Adipose tissue (tissue), 3 donors: Measurements from ENCODE around the gene FCN1. TPM values are rescaled to one million over a fixed set of nuclear protein-coding genes. Genes with fewer than 3 reads are reported as not detected.

ENCODE experiments used
- H3K27ac ChIP-seq: one replicate; pipeline ENCODE4 v1.5.1; 2013; ENCODE audit warnings: low read depth, low read length
- WGBS, 3 donors: extraction: QIAGEN DNeasy Blood & Tissue Kit; methylation state at CpG; one replicate each; pipeline ENCODE4 v1.1.7; 2013; 5-methylcytosine and 5-hydroxymethylcytosine counted together
- polyA plus RNA-seq, 3 donors: library from polyadenylated mRNA; stranded (reverse); fragments of 200-250 nt; gene quantifications; one replicate each; pipeline ENCODE4 v1.2.3, GENCODE V29; 2013
- donor health status: healthy with polysubstance abuse.
- donor health status: Bipolar disorder and iron deficiency.
- donor health status: healthy.

The FCN1 gene
- polyA plus RNA-seq, 3 donors: 1.7 to 43.4 (median 7.0) TPM

- WGBS, 3 donors: 34 to 47% (median 45%) methylated on average over 2 of the region's 2 CpGs
- H3K27ac ChIP-seq: no peak overlapping the region
These were observed 19.4 kb downstream of the FCN1 start for GRCh38 chr9:134898319-134898718.

DNA sequence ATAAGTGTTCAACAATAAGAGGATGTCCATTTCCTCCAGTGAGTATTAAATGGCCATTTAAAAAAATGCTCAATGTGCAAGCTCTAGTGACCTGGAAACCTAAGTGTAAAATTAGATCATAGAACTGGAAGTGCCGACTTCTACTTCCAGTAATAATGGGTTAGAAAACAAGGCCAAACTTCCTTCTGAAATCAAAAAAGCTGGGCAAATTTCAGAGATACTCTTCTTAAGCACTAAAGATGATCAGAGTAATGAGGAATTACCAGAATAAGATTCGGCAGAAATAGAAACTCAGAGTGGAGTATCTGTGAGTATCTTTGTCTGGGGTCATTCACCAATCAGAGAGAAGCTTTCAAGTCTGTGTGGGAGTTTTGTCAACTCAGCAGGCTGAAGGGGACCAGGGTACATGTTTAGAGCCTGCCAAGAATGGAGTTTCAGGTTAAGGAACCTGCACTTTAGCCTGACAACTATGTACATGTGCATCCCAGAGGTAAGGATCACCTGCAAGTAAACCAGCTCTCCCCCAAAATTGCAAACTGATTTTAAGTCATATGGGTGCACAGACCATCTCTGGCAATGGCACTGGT is 20.0 kb downstream of the FCN1 start:
- no peak overlapping the region for H3K27ac ChIP-seq
- WGBS, 3 donors: 59 to 63% (median 62%) methylated on average over 2 of the region's 2 CpGs

DNA sequence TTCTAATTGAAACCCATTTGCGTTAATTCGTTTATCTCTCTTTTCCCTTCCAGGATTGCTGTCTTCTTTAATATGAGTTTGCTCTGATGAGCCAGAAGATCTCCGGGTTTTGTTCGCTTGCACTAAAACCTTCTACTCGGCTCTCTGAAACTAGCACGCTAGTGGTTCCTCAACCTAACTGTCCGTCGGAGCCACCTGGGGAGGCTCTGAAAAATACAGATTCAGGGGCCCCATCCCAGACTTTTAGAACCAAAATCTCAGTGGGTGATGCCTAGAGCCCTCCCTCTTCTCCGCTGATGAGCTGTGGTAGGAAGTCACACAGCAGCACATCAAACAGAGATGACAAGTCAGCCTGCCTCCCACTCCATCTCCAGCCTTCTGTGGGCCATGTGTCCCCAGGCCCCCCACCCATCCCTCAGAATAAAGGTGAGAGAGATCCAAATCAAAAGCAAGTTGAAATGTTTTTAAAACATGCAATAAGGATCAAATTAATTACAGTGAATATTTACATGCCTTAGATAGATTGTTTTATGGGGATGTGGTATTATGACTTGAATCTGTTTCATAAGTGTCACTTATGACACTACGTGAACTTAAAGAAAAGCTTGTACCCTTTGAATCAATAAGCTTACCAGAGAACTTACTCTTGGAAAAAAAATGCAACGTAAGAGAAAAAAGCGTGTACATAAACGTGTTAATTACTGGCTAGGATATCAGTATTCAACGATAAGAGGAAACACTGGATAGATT is 20.7 kb downstream of the FCN1 start:
- no peak overlapping the region for H3K27ac ChIP-seq

DNA sequence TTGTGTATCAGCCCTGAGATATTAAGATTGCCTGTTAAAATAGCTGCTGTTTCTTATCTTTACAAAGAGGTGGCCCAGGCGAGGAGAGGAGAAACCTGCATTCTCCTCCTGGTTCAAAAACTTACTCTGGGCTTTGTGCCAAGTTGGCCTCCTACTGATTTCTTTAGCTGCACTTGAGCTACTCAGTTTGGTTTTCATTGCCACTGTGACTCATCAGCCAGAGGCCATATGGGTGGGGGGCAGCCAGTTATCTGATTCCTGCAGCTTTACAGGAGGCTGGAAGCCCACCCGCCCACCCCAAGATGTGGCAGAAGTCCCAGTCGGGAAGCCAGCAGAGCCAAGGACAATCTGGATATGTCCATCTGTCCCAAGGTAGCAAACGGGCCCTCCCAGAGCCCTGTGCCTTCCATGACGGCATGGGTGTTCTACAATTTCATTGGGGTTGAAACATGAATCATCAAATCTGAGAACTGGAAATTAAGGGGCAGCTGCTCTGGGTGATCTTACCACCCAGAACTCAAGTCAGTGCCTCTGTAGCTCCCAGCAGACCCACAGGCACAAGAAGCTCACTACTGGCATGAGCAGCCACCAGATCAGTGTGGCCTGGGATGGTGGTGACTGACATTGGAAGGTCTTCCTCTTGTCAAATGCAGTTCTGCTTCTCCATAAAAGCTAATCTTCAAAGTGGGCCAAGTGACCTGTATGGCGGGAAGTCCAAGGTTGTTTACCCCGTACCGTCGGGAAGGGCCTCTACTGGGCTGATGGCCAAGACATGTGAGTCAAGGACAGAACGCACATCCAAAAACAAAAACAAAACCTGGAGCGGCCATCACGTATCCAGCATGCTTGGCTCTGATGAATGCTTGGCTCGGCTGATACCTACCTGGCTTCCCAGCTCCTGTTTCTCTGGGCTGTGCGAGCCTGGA is 21.5 kb downstream of the FCN1 start:
- 36 to 42% (median 40%) methylated on average over 14 of the region's 14 CpGs for WGBS, 3 donors
- H3K27ac ChIP-seq: no peak overlapping the region

More for the DNA sequence above, 20.7 kb downstream of the FCN1 start:
- 70 to 76% (median 70%) methylated on average over 14 of the region's 14 CpGs for WGBS, 3 donors

- no peak overlapping the region for H3K27ac ChIP-seq
These were observed 22.2 kb downstream of the FCN1 start for GRCh38 chr9:134895567-134895907.

DNA sequence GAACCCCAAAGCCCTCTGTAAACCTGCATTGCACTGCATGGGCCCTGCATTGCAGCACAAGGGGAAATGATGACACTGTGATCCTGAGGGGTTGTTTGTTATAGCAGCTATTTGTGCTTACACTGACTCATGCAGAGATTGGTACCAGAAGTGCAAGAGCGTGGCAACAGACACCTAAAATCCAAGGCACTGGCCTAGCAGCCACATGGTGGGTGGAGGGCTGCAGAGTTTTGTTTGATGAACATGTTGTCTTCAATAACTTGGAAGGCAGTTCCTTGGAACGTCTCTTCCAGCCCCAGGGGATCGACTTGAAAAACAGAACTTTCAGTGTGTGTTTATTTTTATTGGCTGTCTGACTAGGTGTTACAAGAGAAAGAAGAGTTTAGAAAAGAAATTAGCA is 22.6 kb downstream of the FCN1 start:
- 50 to 69% (median 58%) methylated on average over 3 of the region's 3 CpGs for WGBS, 3 donors
- H3K27ac ChIP-seq: no peak overlapping the region

More at GRCh38 chr9:134895567-134895907, 22.2 kb downstream of the FCN1 start:
- WGBS, 3 donors: 48 to 56% (median 51%) methylated on average over 2 of the region's 2 CpGs

- WGBS, 3 donors: 89 to 96% (median 92%) methylated on average over 7 of the region's 7 CpGs
- H3K27ac ChIP-seq: no peak overlapping the region
These were observed 23.4 kb downstream of the FCN1 start for GRCh38 chr9:134894136-134894860.

GRCh38 chr9:134892820-134893420 is 24.8 kb downstream of the FCN1 start:
- 78 to 95% (median 93%) methylated on average over 7 of the region's 7 CpGs for WGBS, 3 donors
- H3K27ac ChIP-seq: no peak overlapping the region

DNA sequence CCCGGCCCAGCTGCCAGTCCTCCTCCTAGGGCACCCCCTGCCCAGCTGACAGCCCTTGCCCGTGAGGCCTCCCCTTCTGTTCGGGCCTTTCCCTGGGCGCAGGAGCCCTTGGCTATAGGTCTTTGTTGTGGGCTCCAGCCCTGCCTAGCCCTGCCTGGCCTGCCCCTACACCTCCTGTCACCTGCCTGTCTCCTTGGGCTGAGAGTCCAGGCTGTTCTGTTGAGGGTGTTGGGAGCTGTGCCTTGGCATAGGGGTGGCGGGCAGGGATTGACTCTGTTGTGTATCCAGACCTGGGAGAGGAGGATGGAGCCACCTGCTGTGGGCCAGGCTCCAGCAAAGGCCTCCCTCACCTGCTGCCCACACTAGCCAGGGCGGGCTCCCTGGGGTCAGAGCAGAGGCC is 25.5 kb downstream of the FCN1 start:
- H3K27ac ChIP-seq: no peak overlapping the region
- WGBS, 3 donors: 91 to 94% (median 92%) methylated on average over 6 of the region's 6 CpGs

GRCh38 chr9:134891713-134892112 is 26.0 kb downstream of the FCN1 start:
- 69 to 75% (median 74%) methylated on average over 5 of the region's 5 CpGs for WGBS, 3 donors
- H3K27ac ChIP-seq: no peak overlapping the region

DNA sequence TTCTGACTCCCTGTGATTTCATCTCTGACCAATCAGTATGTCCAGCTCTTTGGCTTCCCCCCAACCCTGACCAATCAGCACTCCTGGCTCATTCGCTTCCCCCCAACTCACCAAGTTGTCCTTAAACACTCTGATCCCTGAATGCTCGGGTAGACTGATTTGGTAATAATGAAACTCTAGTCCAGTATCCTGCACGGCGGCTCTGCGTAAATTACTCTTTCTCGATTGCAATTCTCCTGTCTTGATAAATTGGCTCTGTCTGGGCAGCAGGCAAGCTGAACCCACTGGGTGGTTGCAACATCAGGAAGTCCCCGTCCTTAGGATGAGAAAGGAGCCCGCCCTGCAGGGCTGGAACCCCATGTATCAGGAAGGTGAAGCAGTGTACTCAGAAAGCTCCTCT is 26.7 kb downstream of the FCN1 start:
- 57 to 64% (median 63%) methylated on average over 8 of the region's 8 CpGs for WGBS, 3 donors
- no peak overlapping the region for H3K27ac ChIP-seq

GRCh38 chr9:134890155-134890495 is 27.6 kb downstream of the FCN1 start:
- 74 to 81% (median 75%) methylated on average over 5 of the region's 5 CpGs for WGBS, 3 donors
- H3K27ac ChIP-seq: no peak overlapping the region

- 85 to 89% (median 85%) methylated on average over 10 of the region's 10 CpGs for WGBS, 3 donors
- H3K27ac ChIP-seq: no peak overlapping the region
These were observed 28.1 kb downstream of the FCN1 start for GRCh38 chr9:134889386-134890154.

DNA sequence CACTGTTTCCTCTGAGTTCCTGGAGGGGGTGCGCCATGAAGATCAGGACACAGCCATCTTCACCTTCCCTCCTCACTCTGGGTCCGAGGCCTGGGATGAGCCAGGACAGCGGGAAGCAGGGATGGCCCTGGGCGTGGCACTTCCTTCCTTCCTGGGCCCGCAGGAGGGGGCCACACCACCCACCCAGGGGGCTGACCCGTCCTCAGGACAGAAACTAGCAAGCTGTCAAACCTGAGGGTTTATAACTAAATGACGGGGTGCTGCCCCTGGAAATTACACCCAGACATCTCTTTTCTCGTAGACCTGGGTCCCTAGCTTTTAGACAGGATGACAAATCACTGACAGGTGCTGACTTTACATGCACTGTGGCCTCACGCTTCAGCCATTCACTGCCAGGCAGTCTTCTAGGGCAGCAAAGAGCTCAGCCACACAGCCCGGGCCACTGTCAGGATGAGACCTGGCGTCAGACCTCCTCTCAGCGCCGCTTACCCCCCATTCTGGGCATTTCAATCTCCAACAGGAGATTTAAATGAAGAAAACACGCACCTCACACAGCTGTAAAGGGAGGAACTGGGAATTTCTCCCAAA is 29.0 kb downstream of the FCN1 start:
- 70 to 81% (median 78%) methylated on average over 14 of the region's 14 CpGs for WGBS, 3 donors
- no peak overlapping the region for H3K27ac ChIP-seq

GRCh38 chr9:134887686-134888602 is 29.8 kb downstream of the FCN1 start:
- 60 to 74% (median 71%) methylated on average over 27 of the region's 27 CpGs for WGBS, 3 donors
- H3K27ac ChIP-seq: no peak overlapping the region

DNA sequence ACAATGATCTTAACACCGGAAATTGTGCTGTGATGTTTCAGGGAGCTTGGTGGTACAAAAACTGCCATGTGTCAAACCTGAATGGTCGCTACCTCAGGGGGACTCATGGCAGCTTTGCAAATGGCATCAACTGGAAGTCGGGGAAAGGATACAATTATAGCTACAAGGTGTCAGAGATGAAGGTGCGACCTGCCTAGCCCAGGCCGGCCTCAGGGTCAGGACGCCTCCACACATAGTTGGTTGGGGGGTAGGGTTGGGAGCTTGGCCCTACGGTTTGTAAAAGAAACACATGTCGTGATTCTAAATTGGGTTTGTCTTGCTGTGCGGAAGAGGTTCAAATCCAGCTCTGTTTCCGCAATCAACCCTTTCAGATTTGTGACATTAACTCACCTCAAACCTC is 30.5 kb downstream of the FCN1 start:
- WGBS, 3 donors: 84 to 92% (median 91%) methylated on average over 10 of the region's 10 CpGs
- no peak overlapping the region for H3K27ac ChIP-seq
